HG03457 (cell line): ENCODE data around the gene WFIKKN1.
A peak's percentile ranks its signal among the peaks of the same experiment; 100 is the strongest.

Experiments
- ATAC-seq: cut with Tn5 transposase; IDR thresholded peaks from one replicate; pipeline ENCODE4 v1.9.1; 2021; ENCODE audit warnings: moderate number of reproducible peaks; ENCODE audit not compliant: unreplicated experiment

WFIKKN1 gene

GRCh38 chr16:622920-623280, 7.9 kb upstream of the WFIKKN1 start:
- no peak for ATAC-seq

- ATAC-seq: no peak
Measured at GRCh38 chr16:624526-625070, 6.2 kb upstream of the WFIKKN1 start.

GRCh38 chr16:625117-625976, 5.4 kb upstream of the WFIKKN1 start:
- ATAC-seq: no peak

- no peak for ATAC-seq
Measured at GRCh38 chr16:625977-626765, 4.6 kb upstream of the WFIKKN1 start.

GRCh38 chr16:626787-627453, 3.9 kb upstream of the WFIKKN1 start:
- no peak for ATAC-seq

- ATAC-seq: no peak
Measured at GRCh38 chr16:627454-628239, 3.1 kb upstream of the WFIKKN1 start.

- no peak for ATAC-seq
Measured at GRCh38 chr16:628321-629061, 2.3 kb upstream of the WFIKKN1 start.

- no peak for ATAC-seq
Measured at GRCh38 chr16:629185-629832, 1.5 kb upstream of the WFIKKN1 start.

GRCh38 chr16:629833-630248, 944 bp upstream of the WFIKKN1 start:
- ATAC-seq: no peak

GRCh38 chr16:630249-630814, 453 bp upstream of the WFIKKN1 start:
- ATAC-seq: no peak

GRCh38 chr16:631808-632358, 1.1 kb downstream of the WFIKKN1 start:
- no peak for ATAC-seq

GRCh38 chr16:632486-633335, 1.9 kb downstream of the WFIKKN1 start:
- no peak for ATAC-seq

- no peak for ATAC-seq
Measured at GRCh38 chr16:633336-634050, 2.7 kb downstream of the WFIKKN1 start.

GRCh38 chr16:634051-634670, 3.4 kb downstream of the WFIKKN1 start:
- ATAC-seq: no peak

- no peak for ATAC-seq
Measured at GRCh38 chr16:634996-635395, 4.2 kb downstream of the WFIKKN1 start.

GRCh38 chr16:635573-636205, 4.9 kb downstream of the WFIKKN1 start:
- peak; percentile 1 for ATAC-seq
